Esophagus squamous epithelium (tissue), 5 donors: ENCODE results near the gene SACM1L. TPM values are rescaled to one million over a fixed set of nuclear protein-coding genes. Genes with fewer than 3 reads are reported as not detected.

ENCODE experiments used
- DNase-seq: peaks from one replicate; lab custom pipeline; 2025; lab: John Stamatoyannopoulos, UW
- H3K27ac ChIP-seq, 4 donors: fragments of 200-600 bp; sonication (generic); one replicate each; pipeline ENCODE4 v1.5.1; 2016 to 2019; ENCODE audit warnings: mild to moderate bottlenecking in 1 of 4
- H3K27me3 ChIP-seq, 4 donors: fragments of 200-600 bp; sonication (generic); 1 replicate in 3 of 4; 2 replicates in 1 of 4; pipeline versions ENCODE4 v1.5.1 to v1.6.0; 2017 to 2021; ENCODE audit warnings: antibody characterized with exemption in 1 of 4
- H3K36me3 ChIP-seq, 3 donors: fragments of 200-600 bp; sonication (generic); one replicate each; pipeline ENCODE4 v1.5.1; 2016 to 2019
- H3K4me1 ChIP-seq, 3 donors: fragments of 200-600 bp; sonication (generic); one replicate each; pipeline ENCODE4 v1.5.1; 2017 to 2019
- H3K4me3 ChIP-seq, 4 donors: fragments of 200-600 bp; sonication (generic); 1 replicate in 3 of 4; 2 replicates in 1 of 4; pipeline ENCODE4 v1.5.1; 2016 to 2019; ENCODE audit warnings: mild to moderate bottlenecking in 2 of 4, moderate library complexity in 1 of 4
- H3K9me3 ChIP-seq, 3 donors: fragments of 200-600 bp; sonication (generic); one replicate each; pipeline ENCODE4 v1.5.1; 2016 to 2019
- CTCF ChIP-seq, 6 experiments: fragments of 450-650 bp in 4 of 6; fragments of 200-600 bp in 2 of 6; sonication (generic) in 2 of 6; IDR thresholded peaks; one replicate each; pipeline ENCODE4 v1.5.1; 2016 to 2019; ENCODE audit warnings: antibody characterized with exemption in 6 of 6, mild to moderate bottlenecking in 4 of 6, moderate library complexity in 4 of 6
- POLR2A ChIP-seq, 4 donors: fragments of 450-650 bp; IDR thresholded peaks; one replicate each; pipeline ENCODE4 v1.6.1; 2017; ENCODE audit warnings: antibody characterized with exemption in 4 of 4, mild to moderate bottlenecking in 4 of 4, moderate library complexity in 3 of 4
- WGBS, 2 donors: methylation state at CpG; one replicate each; pipeline ENCODE4 v1.1.5; 2018; 5-methylcytosine and 5-hydroxymethylcytosine counted together
- intact Hi-C: fragments of 100-400 bp; cut with DNase I; formaldehyde crosslinking; loops from one replicate; pipeline ENCODE4 v1.15.0; 2022
- total RNA-seq, 4 donors: library from RNA; depleted of rRNA; stranded (reverse); fragments of >200 nt; gene quantifications; one replicate each; pipeline ENCODE4 v1.1.0, GENCODE V29; 2016
- donor health status: DM: yes; HTN: yes; CAD: no.

Gene SACM1L
- total RNA-seq, 4 donors from 2014 or later = 22.7 to 42.2 (median 27.2) TPM

- 62 to 80% methylated on average over 1 to 3 of the region's 3 CpGs for WGBS, 2 donors
- intact Hi-C loops = no loop called here
- H3K27ac ChIP-seq = no peak overlapping the region
- H3K4me1 ChIP-seq = no peaks in the 10 kb centered on the region
- no peak overlapping the region for H3K4me3 ChIP-seq
- no peaks in the 10 kb centered on the region for H3K36me3 ChIP-seq
- H3K27me3 ChIP-seq = peaks cover 0 to 19% (median 0%) of the 10 kb centered on the region in 4 donors
- no peaks in the 10 kb centered on the region for H3K9me3 ChIP-seq
- TF ChIP-seq POLR2A (IDR thresholded peaks at IDR 0.05) = no peak
- TF ChIP-seq CTCF (IDR thresholded peaks at IDR 0.05) = no peak
- no peak for DNase-seq
These were observed 87.1 kb downstream of the SACM1L start for GRCh38 chr3:45776301-45776595.

- no peaks in the 10 kb centered on the region for H3K9me3 ChIP-seq
- intact Hi-C loops = no loop called here
- 52 to 61% methylated on average over 4 to 8 of the region's 8 CpGs for WGBS, 2 donors
- H3K4me1 ChIP-seq = no peaks in the 10 kb centered on the region
- no peak for DNase-seq
- no peak overlapping the region for H3K27ac ChIP-seq
- TF ChIP-seq CTCF (IDR thresholded peaks at IDR 0.05) = no peak
- TF ChIP-seq POLR2A (IDR thresholded peaks at IDR 0.05) = no peak
- no peaks in the 10 kb centered on the region for H3K36me3 ChIP-seq
- H3K4me3 ChIP-seq = no peak overlapping the region
- peaks cover 0 to 15% (median 0%) of the 10 kb centered on the region in 4 donors for H3K27me3 ChIP-seq
These were observed 87.4 kb downstream of the SACM1L start for GRCh38 chr3:45776611-45777010.

GRCh38 chr3:45777111-45777745 lies 88.0 kb downstream of the SACM1L start:
- TF ChIP-seq CTCF (IDR thresholded peaks at IDR 0.05) (no peak), POLR2A (IDR thresholded peaks at IDR 0.05) (no peak)
- H3K27ac ChIP-seq = no peak overlapping the region
- intact Hi-C loops = no loop called here
- peaks cover 0 to 10% (median 0%) of the 10 kb centered on the region in 4 donors for H3K27me3 ChIP-seq
- H3K4me1 ChIP-seq = no peaks in the 10 kb centered on the region
- H3K4me3 ChIP-seq = no peak overlapping the region
- H3K9me3 ChIP-seq = no peaks in the 10 kb centered on the region
- no peaks in the 10 kb centered on the region for H3K36me3 ChIP-seq
- DNase-seq = no peak
- 72 to 83% methylated on average over 3 to 4 of the region's 8 CpGs for WGBS, 2 donors

- H3K27ac ChIP-seq = no peak overlapping the region
- TF ChIP-seq POLR2A (IDR thresholded peaks at IDR 0.05) = no peak
- intact Hi-C loops = no loop called here
- H3K36me3 ChIP-seq = no peaks in the 10 kb centered on the region
- H3K9me3 ChIP-seq = no peaks in the 10 kb centered on the region
- no peaks in the 10 kb centered on the region for H3K4me1 ChIP-seq
- WGBS, 2 donors = 85% methylated on average over 4 to 6 of the region's 11 CpGs
- peaks cover 0 to 10% (median 0%) of the 10 kb centered on the region in 4 donors for H3K27me3 ChIP-seq
- H3K4me3 ChIP-seq = no peak overlapping the region
- no peak for DNase-seq
These were observed 88.7 kb downstream of the SACM1L start for GRCh38 chr3:45777746-45778386.

GRCh38 chr3:45778761-45779201 lies 89.6 kb downstream of the SACM1L start:
- H3K27me3 ChIP-seq = peaks cover 0 to 10% (median 0%) of the 10 kb centered on the region in 4 donors
- no peak overlapping the region for H3K27ac ChIP-seq
- no peak overlapping the region for H3K4me3 ChIP-seq
- intact Hi-C loops = no loop called here
- no peaks in the 10 kb centered on the region for H3K36me3 ChIP-seq
- H3K9me3 ChIP-seq = no peaks in the 10 kb centered on the region
- no peaks in the 10 kb centered on the region for H3K4me1 ChIP-seq
- 34% methylated on average over 3 of the region's 3 CpGs; no CpG with 5 or more reads in 1 of the 2 donors for WGBS, 2 donors
- DNase-seq = no peak
- no peak for TF ChIP-seq CTCF (IDR thresholded peaks at IDR 0.05)
- TF ChIP-seq POLR2A (IDR thresholded peaks at IDR 0.05) = no peak
